Stimulated activated CD4-positive, alpha-beta T cell treated with anti-CD3 and anti-CD28 coated beads, TNF-alpha, amount 100 ng/mL, for 48 hours (primary cell): Measurements from ENCODE around the gene SMC6.
A peak's percentile ranks its signal among the peaks of the same experiment; 100 is the strongest.

Experiments
- DNase-seq, 3 donors: peaks; one replicate each; pipeline ENCODE4 v3.0.0-alpha.2; 2020; ENCODE audit warnings: low read depth in 3 of 3

SMC6 gene

DNA sequence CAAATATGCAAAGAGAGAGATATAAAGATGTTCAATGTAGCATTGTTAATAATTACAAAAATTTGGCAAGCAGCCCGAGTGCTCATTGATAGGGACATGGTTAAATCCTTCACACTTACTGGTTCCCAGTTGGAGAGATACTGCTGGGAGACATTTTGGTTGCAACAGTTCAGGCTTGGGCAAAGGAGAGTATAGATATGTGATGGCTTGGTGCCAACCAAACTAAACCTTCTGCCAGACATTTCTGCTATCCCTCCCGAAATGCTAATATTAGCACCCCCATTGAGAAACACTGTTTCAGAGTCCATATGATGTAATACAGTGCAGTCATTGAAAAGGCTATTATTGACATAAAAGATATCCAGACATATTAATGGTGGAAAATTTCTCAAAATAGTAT lies 11.8 kb upstream of the SMC6 start:
- DNase-seq: no peak

DNA sequence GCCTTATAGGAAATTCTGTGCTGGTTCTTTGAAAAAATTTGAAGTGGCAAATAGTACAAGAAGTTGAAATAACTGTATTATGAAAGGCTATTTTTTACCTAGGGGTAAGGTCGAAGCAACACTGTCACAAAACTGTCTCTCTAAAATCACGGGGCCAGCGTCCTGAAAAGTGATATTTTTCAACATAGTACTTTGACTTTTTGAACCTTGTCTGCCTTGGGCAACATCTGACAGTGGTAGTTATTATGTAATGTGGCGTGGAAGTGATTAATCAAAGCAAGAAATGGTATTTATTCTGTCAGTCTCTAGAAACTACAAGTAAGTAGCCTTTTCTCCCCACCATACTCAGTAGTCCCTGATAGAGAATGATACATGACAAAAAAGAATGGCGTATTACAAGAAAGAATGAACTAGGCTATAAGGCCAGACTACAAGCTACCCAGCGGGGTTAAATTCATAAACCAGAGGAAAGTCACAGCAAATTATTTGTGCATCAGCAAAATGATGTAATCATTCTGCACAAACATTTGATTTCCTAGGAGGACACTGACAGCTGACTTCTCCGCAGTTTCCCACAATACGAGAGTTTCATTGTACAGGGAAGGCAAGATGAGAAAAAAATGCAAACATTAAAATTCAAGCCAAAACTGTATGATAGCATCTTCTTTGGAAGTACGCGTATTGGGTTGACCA lies 10.2 kb upstream of the SMC6 start:
- no peak for DNase-seq

DNA sequence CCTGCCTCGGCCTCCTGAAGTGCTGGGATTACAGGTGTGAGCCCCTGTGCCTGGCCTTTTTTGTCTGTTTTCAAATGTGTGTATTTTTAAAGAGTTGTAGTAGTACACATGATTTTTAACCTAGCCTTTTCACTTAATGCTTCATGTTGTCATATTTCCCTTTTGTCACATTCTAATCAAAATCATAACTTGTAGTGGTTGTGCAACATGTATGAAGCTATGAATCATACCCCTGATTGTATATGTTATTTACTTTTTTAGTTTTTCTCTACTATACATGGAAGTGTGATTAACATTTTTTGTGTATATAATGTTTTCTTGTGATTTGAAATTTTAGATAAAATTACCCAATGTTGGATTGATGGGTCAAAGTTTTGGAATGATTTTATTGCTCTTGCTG lies 8.8 kb upstream of the SMC6 start:
- no peak for DNase-seq

GRCh38 chr2:17759805-17760204 lies 6.2 kb upstream of the SMC6 start:
- DNase-seq: no peak

- DNase-seq: no peak
Measured at GRCh38 chr2:17758118-17758517, 4.5 kb upstream of the SMC6 start.

GRCh38 chr2:17757321-17757720 lies 3.7 kb upstream of the SMC6 start:
- DNase-seq: no peak

DNA sequence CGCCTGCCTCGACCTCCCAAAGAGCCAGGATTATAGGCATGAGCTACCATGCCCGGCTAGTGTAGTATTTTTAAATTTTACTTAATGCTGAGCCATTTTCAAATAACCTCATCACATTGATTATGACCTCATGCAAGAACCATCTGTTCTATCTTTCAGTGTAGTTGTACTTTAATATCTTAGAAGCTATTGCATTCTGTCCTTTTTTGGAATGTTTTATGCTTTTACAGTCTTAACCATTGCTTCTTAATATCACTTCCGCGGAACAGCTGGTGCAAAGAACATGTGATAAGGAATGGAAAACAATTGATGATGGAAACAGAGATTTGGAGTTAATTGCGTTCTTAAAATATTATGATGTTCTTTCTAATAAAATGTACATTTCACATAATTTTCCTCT lies 3.1 kb upstream of the SMC6 start:
- no peak for DNase-seq

GRCh38 chr2:17754773-17755425 lies 1.3 kb upstream of the SMC6 start:
- no peak for DNase-seq

GRCh38 chr2:17752892-17753802 lies 463 bp downstream of the SMC6 start:
- DNase-seq: peak; percentile 6 to 31 (median 7)

GRCh38 chr2:17752246-17752645 lies 1.4 kb downstream of the SMC6 start:
- no peak for DNase-seq

DNA sequence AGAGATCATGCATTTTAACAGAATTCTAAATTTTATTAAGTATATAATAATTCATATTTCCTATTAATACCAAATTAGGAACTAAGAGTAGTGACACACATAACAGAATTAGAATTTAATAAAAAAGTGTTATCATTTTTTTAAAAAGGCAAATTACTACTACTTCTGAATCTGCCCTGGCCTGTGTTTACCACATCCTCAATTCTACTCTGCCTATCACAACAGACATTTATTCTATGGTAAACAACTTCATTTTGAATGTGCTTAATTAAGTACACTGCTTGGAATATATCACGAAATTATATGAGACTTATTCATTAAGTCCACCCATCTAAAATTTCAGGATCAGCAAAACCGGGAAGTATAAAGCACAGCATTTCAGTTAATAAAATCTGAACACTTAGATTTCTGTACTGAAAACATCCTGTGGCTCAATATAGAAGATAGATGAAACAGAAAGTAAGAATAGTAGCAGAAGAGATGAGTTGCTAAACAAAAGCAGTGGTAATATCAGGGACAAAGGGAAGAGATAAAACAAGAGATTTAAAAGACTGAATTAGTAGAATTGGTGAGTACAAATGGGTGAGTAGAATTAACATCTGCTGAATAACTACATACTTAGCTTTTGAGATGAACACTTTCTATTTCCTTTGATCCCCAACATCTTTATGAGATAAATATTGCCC lies 3.7 kb downstream of the SMC6 start:
- DNase-seq: no peak

DNA sequence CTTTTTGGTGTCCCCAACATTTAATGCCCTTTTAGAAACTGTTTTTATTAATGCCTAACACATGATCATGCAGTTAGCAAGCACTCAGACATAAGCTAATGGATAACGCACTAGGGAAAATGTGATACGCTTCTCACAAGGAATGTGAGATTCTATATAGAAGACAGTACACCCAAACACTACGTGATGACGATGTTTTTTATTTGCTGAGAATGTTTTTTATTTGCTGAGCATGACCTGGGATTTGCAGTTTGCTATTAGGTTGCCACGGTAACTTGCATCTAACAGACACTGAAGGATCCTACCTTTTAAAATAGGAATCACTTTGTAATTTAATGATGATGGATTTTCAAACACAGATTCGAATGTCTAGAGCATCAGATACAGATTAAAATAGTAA lies 4.9 kb downstream of the SMC6 start:
- no peak for DNase-seq

DNA sequence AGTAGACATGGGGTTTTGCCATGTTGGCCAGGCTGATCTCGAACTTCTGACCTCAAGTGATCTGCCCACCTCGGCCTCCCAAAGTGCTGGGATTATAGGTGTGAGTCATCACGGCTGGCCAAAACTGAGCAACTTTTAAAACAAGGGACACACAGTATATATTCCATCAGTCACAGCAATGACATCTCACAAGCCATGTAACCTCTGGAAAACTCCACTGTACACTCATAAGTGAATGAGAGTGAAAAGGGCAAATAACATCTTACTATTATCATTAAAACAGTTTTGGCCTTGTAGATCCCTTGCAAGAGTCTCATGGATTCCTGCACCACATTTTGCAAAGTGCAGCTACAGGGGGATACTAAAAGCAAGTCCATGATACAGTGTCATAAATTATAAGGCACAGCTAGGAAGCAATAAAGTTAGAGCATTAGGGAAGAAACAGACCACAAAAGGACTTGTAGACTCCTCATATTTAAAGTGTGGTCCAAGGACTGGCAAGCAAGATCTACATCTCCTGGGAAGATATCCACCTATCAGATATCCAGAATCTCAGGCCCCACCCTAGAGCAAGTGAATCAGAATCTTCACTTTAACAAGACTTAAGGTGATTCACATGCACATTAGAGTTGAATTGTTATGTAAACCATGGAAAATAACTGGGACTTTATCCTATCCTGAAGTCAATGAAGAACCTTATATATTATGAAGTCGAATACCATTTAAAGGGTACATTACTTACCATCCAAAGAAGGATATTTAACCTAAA lies 5.7 kb downstream of the SMC6 start:
- DNase-seq: no peak

- no peak for DNase-seq
Measured at GRCh38 chr2:17740203-17740602, 13.4 kb downstream of the SMC6 start.

DNA sequence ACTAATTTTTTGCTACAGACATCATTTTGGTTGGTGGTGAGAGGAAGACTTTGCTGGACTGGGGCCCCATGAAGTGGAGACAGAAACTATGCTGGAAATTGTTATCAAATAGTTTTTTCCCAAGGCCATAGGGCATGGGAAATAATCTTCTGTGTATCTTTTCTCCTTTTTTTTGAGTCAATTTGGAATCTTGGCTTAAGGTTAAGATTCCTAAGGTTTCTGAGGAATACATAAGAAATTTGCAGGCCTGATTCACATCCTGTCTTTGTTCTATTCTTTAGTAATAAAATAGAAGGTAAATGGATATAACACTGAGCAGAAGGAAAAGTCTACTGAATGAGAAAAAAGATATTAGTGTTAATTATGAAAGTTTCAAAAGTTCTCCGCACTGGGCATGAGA lies 16.6 kb downstream of the SMC6 start:
- no peak for DNase-seq

DNA sequence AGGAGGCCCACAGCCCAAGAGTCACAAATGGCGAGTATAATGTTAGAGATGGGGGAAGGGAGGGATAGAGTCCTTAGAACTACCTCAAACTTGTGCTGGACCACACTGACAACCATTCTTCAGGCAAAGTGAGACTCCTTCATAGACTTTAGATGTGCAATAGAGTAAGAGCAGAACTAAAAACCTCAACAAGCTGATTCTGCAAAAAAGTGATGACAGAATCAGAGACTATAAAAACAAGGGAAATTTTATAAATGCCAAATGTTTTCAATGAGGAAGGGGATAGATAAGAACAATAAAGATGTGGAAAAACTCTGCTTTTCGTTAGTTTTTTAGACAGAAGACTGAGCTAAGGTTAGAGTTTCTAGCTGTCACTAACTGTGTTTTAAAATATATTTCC lies 17.7 kb downstream of the SMC6 start:
- DNase-seq: no peak

DNA sequence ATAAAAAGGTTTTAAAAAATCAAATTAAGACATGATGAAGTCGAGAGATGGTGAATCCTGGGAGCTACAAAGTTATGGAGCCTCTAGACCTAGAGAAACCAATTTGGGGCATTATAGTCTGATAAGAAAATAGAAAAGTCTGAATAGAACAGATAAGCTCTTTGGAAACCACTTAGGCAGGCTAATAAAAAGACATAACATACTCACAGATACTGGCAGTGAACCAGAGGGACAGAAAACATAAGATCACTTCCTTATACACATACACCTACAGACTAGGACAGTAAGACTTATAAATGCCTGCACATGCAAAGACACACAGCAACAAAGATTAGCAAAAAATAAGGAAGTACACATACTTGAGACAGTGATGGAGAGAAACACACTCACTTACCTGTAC lies 20.0 kb downstream of the SMC6 start:
- DNase-seq: no peak

- no peak for DNase-seq
Measured at GRCh38 chr2:17729880-17730279, 23.7 kb downstream of the SMC6 start.

- no peak for DNase-seq
Measured at GRCh38 chr2:17728210-17728609, 25.4 kb downstream of the SMC6 start.

DNA sequence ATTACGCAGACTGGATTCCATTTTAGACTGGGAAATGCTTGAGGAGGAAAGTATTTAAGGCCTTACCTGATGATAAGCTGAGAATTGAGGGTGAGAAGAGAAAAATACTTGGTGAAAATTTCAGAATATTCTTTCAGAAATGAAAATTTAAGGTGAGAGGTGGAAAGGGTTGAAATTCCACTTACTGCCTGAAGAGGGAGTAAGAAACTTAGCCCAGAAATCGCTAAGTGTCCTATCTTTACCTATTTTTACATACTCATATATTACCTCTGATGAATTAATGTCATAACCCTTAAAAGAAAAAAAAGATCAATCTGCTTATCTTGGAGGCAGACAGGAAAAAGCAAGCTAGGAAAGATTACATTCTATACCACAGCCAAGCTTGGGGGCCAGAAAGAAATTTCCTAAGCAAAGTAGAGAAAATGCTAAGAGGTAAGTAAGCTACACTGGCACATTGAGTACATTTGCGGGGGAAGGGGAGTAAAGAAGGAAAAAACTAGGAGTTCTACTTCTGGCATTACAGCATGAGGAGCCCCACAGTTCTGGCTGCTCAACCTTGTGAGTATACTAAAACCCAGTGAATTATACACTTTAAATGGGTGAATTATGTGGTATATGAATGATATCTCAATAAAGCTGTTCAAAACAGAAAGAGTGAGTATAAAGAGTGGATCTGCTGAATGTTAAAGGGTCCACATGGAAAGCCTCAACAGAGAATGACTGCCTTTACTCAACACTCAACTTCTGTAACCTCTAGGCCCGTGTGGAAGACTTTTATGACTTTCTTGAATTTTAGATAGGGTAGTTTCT lies 33.8 kb downstream of the SMC6 start:
- DNase-seq: no peak

- no peak for DNase-seq
Measured at GRCh38 chr2:17718689-17719088, 34.9 kb downstream of the SMC6 start.
